Dermis microvascular lymphatic vessel endothelial cell (primary cell): ENCODE measurements around the gene TPRKB. TPM values are rescaled to one million over a fixed set of nuclear protein-coding genes. Genes with fewer than 3 reads are reported as not detected.
"Not testable (repeated sequence)": the region's sequence is repeated elsewhere in the genome, so short reads cannot be mapped to it uniquely, and the experiment has no call there.

ENCODE experiments used
- DNase-seq, 2 donors: peaks; one replicate each; pipeline versions ENCODE4 v3.0.0 to v3.0.0-alpha.2; 2010; ENCODE audit warnings: low read depth in 2 of 2
- total RNA-seq: library from RNA; depleted of rRNA; stranded (reverse); fragments of >200 nt; gene quantifications from 2 replicates; pipeline ENCODE4 v1.2.1, GENCODE V29; 2014

The TPRKB gene
- total RNA-seq, 1 donor from 2014 or later = 27.9 TPM

DNA sequence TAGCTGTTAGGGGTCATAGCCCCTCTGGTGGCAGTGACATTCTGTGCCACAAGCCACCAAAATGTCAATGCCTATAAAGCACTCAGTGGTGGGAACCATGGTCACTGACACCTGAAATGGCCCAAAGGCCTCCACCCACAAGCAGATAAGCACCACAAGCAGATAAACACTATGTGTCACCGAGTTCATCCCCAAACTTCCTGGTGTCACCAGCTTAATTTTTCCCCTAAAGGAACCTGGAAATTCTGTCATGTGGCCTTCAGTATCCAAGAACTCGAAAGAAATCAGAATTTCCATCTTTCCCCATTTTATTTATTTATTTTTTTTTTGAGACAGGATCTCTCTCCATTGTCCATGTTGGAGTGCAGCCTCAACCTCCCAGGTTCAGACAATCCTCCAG, 3.6 kb upstream of the TPRKB start:
- DNase-seq = no peak

DNA sequence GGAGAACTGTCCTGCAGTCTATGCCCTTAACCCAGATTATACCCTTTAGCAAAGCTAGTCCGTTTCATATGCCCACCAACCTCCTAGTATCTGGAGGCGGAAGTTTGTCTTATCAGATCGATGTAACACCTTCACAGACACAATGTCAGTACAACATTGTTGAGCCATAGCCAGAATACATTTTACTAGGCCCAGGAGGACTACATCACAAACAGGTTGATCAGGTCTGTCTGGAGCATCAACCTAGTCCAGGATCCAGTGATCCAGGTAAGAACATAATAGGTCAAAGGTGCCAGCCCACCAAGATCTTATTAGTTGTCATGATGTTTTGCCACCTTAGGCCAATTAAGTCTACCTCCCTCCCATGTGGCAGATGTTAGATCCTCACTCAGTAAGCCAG, 2.0 kb upstream of the TPRKB start:
- no peak for DNase-seq

DNA sequence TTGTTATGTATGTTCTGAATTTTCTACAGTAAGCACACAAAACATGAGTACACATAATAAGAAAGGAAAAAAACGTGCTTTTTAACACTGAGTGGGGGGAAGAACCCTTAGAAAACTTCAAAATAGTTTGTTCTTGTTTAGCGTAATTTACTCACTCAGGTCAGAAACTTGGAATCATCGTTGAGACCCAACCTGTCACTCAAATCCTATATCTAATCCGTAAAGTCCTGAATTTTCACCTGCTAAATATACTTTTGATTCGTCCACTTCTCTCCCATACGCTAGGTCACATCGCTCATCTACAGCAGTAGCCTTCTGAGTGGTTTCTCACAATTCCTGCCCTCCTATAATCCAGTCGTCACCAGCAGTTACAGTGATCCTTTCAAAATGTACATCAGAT, 767 bp downstream of the TPRKB start:
- no peak for DNase-seq

DNA sequence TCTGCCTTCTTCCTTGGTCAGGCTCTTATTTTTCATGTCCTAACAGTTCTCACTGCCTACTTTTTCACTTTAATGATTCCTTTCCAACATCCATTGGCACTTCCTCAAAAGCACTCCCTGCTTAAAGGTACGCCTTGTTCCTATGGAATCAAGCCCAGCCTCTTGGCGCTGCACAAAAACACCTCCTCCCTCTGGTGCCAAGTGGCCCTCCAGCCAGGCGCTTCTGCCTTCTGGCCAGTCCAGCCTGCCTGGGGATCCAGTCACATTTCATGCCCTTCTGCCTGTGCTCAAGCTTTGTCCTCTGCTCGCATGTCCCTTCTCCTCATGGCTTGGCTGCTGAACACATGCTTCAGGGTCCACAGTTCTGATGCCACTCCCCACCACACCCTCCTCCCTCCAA, 6.3 kb downstream of the TPRKB start:
- peak in 1 of 2 donors; percentile 30 for DNase-seq

DNA sequence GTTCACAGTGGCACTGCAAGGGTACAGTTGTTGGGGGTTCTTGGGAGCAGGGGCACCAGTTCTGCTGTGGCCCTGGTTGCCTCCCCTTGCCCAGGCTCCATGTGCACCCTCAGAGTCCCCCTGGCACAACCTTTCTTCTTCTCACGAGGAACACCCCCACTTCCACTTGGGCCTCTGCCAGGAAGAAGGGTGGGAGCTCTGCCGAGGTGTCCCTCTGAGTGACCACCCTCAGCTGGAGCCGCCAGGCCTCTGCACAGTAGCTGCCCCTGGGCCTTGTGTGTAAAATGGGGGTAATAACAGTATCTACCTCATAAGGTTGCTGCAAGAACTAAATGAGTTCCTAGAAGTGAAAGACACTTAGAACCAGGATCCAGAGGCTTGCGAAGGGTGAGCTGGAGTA, 8.4 kb downstream of the TPRKB start:
- no peak for DNase-seq

DNA sequence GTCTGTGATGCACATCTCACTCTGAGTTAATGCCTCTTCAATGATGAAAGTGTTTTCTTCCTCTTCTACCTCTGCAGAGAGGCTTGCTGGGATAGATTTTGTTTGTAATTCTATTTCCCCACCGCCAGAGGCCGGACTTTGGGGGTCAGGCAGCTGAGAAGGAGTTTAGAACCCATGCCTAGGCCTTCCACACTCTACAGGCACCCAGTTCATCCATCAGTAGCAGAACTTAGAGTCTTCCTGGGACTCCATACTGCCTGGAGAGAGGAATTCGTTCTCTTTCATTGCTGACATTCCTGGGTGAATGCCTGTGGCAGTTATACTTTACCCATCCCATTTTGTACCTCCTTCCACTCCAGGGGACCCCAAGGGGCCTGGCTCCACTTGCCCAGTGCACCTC, 9.1 kb downstream of the TPRKB start:
- no peak for DNase-seq

DNA sequence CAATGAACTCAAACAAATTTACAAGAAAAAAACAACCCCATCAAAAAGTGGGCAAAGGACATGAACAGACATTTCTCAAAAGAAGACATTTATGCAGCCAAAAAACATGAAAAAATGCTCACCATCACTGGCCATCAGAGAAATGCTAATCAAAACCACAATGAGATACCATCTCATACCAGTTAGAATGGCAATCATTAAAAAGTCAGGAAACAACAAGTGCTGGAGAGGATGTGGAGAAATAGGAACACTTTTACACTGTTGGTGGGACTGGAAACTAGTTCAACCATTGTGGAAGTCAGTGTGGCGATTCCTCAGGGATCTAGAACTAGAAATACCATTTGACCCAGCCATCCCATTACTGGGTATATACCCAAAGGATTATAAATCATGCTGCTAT, 10.5 kb downstream of the TPRKB start:
- not testable (repeated sequence) for DNase-seq

DNA sequence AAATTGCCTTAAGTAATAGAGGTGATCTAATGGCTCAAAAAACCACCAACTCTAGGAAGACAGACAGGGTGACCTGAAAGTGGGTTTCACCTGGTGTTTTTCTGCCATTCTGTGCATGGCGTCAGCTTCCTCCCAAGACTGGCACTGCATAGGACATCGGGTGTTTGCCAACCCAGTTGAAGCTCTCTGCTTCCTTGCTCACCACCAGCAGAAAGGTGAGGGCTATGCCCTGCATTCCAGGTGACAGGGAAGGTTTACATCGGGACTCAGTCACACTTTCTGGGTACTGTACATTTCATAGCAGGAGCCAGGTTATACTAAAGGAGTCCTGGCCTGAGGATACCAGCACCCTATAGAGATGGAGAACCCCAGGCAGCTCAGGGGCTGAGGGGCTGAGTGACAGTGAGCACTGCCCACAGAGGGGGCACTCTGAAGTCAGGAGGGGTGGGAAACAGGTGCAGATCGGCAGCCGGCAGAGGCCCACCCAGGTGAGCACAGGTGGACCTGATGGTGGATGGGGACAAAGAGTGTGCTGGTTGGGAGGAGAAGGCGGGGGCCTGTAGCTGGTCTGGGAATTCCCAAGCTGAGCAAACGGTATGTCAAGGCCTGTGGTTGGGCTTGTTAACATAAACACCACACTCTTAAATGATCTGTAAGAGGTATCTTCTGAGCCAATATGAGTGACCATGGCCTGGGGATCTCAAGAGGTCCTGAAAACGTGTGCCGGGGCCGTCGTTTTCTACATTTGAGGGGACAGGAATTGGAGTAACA, 18.1 kb downstream of the TPRKB start:
- DNase-seq = no peak

DNA sequence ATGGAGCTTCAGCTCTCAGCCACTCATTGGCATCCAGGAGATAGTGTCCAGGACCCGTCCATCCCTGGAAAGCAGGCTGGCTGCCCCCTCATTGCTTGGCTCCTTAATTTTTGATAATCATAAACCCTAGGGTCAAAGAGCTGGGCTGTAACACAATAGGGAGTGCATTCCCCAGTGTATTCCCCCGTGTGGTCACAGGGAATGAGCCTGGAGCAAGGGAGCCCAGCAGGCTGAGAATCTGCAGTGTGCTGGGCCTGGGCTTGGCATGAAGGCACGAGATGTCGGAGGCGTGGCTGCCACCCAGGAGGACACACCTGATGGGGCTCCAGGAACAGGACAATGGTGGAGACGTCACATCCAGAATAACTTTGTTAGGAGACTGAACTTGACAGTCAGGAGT, 18.7 kb downstream of the TPRKB start:
- DNase-seq = no peak

DNA sequence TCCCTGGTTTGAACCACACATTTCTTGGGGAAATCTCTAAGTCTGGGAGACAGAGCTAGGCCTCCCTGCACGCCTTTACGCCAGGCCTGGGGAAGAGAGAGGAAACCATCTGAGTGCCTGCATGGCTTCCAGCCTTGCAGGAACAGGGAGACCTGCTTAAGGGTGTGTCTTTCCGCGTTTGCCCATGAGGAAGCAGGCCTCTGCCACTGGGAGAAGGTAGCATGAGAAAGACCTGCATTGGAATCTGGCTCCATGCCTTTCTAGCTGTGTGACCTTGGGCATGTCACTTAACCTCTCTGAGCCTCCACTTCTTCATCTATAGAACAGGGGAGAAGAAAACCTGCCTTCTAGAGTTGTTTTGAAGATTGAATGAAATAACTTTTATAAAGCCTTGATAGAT, 19.4 kb downstream of the TPRKB start:
- not testable (repeated sequence) for DNase-seq

DNA sequence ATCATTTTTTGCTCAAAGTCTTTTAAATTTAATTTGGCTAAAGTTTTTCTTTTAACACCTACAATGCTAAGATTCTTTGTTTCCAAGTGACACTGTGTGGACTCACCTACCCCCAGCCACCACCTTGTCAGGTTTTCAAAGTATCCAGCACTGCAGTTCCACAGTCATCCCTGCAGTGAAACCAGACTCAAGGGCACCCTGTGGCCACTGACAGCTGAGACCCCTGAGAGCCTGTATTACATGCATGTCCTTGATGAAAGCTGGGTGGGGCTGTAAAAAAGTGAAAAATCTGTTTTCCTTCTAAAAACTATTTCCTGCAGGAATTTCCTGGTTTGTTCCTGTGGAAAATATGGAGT, 19.9 kb downstream of the TPRKB start:
- no peak for DNase-seq

DNA sequence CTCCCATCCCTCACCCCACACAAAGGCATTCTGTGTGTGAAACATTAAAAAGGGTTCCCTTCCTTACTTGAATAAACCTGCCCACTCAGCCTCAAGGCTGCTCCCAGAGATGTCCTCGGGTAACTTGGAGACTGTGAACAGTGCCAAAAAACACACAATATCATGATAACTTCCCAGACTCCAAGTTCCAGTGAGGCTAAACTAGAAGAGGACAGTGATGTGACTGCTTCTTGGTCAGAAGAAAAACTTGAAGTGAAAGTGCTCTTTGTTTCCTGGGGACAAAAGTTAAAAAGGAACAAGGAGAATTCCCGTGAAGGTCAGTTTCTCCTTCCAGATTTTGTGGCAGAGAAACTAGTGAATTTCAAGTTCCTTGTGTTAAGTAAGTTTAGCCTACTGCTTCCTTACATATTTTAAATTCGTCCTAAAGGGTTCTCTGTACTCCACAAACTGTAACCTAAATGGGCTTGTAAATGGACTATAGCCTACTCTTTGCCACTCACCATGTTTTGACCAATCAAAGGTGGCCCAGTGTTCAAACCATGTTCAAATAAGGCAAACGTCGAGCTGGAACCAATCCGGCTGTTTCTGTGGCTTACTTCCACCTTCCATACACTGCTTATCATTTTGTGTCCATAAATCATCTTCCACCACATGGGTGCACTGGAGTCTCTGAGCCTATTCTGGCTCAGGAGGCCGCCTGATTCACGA, 20.4 kb downstream of the TPRKB start:
- peak in 1 of 2 donors; percentile 40 for DNase-seq

DNA sequence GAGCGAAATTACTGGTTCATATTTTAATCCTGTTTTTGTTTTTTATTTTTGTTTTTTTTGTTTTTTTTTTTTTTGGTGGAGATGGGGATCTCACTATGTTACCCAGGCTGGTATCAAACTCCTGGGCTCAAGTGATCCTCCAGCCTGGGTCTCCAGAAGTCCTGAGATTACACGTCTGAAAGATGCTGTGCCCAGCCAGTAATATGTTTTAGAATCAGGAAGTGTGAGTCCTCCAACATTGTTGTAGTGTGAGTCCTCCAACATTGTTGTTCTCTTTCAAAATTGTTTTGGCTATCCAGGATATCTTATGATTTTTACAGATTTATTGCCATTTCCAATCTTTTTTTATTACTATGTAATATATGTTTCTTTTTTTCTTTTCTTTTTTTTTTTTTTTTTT, 23.1 kb downstream of the TPRKB start:
- DNase-seq = no peak

DNA sequence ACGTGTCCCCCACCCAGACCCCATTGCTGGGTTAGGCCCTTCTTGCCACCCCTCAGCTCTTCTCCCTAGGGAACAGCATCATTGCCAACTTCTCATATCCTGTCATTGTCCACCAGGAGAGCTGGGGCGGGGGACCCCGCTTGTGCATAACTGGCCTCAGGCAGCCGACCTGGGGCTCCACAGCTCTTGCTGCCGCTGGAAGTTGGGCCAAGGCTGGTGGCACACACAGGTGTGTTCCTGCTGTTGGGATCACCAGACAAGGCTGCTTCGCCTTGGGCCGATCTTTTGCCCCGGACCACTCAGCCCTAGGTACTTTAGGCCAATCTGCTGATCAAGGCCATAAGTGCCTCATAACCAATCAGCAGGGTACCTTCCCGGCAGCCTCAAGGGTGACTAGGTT, 28.6 kb downstream of the TPRKB start:
- no peak for DNase-seq

DNA sequence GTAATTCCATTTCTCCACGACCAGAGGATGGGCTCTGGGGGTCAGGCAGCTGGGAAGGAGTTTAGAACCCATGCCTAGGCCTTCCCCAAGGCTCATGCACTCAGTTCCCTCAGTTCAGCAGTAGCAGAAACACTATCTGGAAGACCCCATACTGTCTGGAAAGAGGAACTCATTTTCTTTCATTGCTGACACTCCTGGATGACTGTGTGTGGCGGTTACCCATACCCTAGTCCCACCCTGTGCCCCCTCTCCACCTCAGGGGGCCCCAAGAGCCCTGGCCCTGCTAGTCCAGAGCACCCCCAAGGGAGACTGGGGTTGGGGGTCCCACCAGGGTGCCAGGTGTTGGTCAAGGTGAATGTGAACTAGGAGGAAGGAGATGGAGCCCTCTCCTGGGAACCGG, 29.5 kb downstream of the TPRKB start:
- DNase-seq = no peak

DNA sequence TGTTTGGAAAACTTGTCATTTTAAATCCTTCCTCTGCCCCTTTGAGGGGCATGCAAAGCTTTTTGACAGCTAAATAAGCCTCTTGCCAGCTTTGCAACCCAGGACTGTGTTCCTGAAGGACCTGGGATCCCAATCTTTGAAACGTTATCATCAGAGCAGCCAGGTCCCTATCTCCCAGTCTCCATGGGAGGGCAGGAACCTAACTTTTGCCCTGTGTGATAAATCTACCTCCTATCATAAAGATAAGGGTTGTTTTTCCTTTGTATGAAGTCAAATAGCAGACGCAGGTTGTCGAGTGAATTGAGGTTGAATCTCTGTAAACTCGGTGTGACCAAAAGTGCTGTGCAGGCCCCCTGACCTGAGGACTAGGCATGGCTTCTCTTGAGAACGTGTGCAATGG, 30.1 kb downstream of the TPRKB start:
- DNase-seq = no peak

DNA sequence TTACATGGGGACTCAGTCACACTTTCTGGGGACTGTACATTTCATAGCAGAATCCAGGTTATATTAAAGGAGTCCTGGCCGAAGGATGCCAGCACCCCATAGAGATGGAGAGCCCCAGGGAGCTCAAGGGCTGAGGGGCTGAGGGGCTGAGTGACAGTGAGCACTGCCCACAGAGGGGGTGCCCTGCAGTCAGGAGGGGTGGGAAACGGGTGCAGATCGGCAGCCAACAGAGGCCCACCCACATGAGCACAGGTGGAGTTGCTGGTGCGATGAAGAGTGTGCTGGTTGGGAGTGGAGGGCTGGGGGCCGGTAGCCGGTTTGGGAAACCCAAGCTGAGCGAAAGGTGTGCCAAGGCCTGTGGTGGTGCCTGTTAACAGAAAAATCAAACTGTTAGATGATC, 32.1 kb downstream of the TPRKB start:
- DNase-seq = no peak

DNA sequence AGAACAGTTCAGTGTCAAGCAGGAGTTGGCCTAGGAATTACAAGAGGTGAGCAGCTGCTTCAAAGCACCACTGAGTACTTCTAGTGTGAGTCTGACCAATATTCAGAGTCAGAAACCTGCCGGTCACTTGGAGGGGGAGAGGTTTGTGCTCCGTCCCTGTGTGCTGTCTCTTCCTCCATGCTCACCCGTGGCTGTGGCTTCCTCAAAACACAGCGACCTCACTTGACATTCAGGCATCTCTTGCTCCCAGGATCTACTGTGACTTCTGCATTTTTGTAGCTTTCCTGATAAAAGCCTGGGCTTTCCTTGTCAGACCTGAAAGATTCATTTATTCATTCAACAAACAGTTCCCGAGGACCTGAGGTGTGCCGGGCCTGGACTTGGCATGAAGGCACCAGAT, 32.9 kb downstream of the TPRKB start:
- DNase-seq = no peak

DNA sequence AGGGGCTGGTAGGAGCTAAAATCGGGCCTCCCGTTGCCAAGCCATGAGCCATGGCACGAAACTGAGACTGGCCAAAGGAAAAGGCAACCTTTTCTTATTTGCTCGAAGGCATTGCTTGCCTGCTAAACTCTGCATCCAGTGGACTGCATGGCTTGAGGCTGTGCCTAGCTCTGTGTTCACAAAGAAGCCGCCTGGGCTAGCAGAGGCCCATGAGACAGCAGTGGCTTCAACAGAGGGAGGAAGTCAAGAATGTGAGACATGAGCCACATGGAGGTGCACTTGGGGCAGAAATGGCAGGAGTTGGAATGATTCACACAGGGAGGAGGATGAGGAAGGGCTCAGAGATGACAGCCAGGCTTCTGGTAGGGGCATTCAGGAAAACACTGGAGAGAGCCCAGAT, 33.5 kb downstream of the TPRKB start:
- DNase-seq = no peak

DNA sequence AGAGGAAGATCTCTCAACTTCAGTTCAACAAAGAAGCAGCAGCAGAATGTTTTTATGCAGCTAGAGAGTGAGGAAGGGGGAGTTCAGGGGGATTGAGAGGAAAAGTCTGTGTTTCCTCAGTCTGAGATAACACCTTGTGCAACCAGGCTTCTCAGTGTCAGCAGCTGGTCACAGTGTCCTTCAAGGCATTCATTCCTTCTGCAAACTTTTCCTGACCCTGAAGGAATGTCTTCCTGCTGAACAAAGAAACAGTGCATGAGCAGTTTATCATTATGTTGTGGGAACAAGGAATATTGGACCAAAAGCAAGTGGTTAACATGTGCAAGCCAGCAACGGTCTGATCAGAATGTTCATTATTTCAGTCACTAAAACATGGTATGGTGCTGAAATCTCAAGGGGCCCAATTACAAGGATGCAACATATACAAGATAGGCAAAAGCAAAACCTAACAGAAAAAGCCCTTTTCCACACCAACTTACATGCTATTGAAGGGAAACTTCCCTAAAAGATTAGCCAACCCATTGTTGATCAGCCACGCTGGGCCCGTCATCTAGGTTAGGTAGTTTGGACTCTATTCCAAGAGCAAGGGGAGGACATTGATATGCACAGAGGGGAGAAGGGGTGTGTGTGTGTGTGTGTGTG, 34.2 kb downstream of the TPRKB start:
- peak in 1 of 2 donors; percentile 75 for DNase-seq

DNA sequence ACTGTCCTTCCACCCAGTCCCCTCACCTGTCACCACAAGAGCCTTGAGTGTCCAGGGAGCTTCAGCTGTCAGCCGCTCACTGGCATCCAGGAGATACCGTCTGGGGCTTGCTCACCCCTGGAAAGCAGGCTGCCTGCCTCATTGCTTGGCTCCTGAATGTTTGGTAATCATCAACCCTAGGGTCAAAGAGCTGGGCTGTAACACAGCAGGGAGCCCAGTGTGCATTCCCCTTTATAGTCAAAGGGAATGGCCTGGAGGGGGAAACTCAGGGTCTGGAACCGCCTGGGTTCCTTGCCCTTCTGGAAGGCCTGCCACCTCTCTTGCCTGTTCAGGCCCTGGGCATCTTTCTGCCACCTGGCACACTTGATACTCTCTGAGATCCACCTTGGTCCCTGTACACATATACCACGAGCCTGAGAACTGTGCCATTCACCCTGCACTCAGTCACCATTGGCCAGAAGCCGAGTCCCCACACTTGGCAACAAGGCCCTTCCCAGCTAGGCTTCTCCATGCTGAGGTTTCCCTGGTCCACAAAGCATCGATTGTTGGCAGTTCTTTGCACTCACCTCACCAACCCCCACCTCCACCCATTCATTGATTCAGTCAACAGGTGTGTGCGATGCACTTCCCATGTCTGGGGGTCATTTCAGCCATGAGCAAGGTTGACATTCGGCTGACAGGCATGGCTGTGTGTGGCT, 35.0 kb downstream of the TPRKB start:
- peak in 1 of 2 donors; percentile 17 for DNase-seq

DNA sequence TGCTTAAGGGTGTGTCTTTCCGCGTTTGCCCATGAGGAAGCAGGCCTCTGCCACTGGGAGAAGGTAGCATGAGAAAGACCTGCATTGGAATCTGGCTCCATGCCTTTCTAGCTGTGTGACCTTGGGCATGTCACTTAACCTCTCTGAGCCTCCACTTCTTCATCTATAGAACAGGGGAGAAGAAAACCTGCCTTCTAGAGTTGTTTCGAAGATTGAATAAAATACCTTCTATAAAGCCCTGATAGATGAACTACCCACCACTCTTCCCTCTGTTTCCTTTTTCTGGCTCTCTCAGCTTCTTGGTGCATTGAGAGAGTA, 35.7 kb downstream of the TPRKB start:
- DNase-seq = not testable (repeated sequence)
